ENCODE results near the gene RBM3.

The RBM3 gene

DNA sequence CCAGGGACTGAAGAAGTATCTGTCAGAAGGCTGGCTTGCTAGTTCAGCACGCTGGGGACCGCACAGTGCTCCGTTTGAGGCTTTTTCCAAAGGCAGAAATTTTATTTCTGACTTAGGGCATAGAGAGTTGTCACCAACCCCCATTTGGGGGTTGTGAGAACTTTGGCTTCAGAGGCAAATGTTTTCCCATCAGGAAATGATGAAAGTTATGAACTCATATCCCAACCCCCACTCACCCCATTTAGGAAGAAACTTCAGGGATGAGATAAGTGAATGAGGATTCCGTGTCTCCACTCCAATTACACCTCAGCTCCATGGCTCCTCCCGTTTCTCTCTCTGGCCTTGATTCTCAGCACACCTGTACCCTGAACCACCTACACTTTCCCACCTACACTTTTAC is 18.7 kb downstream of the RBM3 start:
- no peak for DNase-seq
- no peak overlapping the region for H3K27ac ChIP-seq (ENCODE audit: low read depth, low read length)
- peaks cover 8% of the 10 kb centered on the region for H3K79me1 ChIP-seq (ENCODE audit: low read length)
- peaks cover 0 to 3% of the 10 kb centered on the region in 2 experiments for H3K4me1 ChIP-seq (ENCODE audit: control insufficient read depth in 1 of 2, insufficient read depth in 2 of 2, low read length in 2 of 2)
- H4K12ac ChIP-seq (ENCODE audit: low read depth, low read length) = no peak overlapping the region
- no peak overlapping the region for H2AK5ac ChIP-seq (ENCODE audit: low read length)
- H2BK12ac ChIP-seq (ENCODE audit: low read length) = no peak overlapping the region
- H2BK120ac ChIP-seq (ENCODE audit: insufficient read depth, low read length, poor library complexity) = no peak overlapping the region
- H3K79me2 ChIP-seq (ENCODE audit: control insufficient read depth, insufficient read depth, low read length, poor library complexity) = peaks cover 2% of the 10 kb centered on the region
- H2AFZ ChIP-seq (ENCODE audit: insufficient read depth, low read length, poor library complexity) = no peak overlapping the region
- H3K9me3 ChIP-seq (ENCODE audit: insufficient read depth, low read depth, low read length) = no peaks in the 10 kb centered on the region
- no peak overlapping the region for H4K91ac ChIP-seq (ENCODE audit: low read depth, low read length)
- no peaks in the 10 kb centered on the region for H3K27me3 ChIP-seq (ENCODE audit: insufficient read depth, low read length)
- H3K4me2 ChIP-seq (ENCODE audit: low read length) = no peak overlapping the region
- H4K8ac ChIP-seq (ENCODE audit: low read depth, low read length) = no peak overlapping the region
- H3K18ac ChIP-seq (ENCODE audit: low read length) = no peak overlapping the region
- no peak overlapping the region for H3K4me3 ChIP-seq (ENCODE audit: low read depth, low read length)
- WGBS (ENCODE audit: extremely low coverage, insufficient coverage, insufficient read length) = no CpG with 5 or more reads among the region's 5 CpGs
- no peak overlapping the region for H2BK5ac ChIP-seq (ENCODE audit: low read depth, low read length, poor library complexity)
- H3K36me3 ChIP-seq (ENCODE audit: control insufficient read depth in 1 of 2, insufficient read depth in 2 of 2, low read length in 2 of 2) = no peaks in the 10 kb centered on the region
- no peak overlapping the region for H3K23ac ChIP-seq (ENCODE audit: low read length)
- no peak overlapping the region for H3K9ac ChIP-seq (ENCODE audit: low read length)
- no peak overlapping the region for H3K4ac ChIP-seq (ENCODE audit: low read depth, low read length)
- no peak overlapping the region for H3K14ac ChIP-seq (ENCODE audit: low read length)

DNA sequence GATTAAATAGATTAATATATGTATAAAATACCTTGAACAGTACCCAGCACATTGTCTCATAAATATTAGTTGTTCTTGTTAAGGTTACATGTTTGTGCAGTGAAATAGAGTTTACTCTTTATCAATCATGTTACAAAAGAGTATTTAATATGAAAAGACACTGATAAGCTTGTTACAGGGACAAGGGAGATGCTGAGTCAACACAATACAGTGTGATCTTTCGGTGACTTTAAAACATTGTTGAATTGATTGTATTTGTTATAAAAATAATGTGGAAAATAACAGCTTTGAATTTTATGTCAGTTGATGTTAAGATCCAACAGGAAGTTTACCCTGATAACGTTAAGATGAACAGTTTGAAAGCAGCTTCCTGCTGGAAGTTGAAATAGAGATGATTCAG is 21.6 kb downstream of the RBM3 start:
- no peak overlapping the region for H2BK12ac ChIP-seq (ENCODE audit: low read length)
- H4K12ac ChIP-seq (ENCODE audit: low read depth, low read length) = no peak overlapping the region
- no peak overlapping the region for H4K91ac ChIP-seq (ENCODE audit: low read depth, low read length)
- no peak overlapping the region for H3K14ac ChIP-seq (ENCODE audit: low read length)
- H3K18ac ChIP-seq (ENCODE audit: low read length) = no peak overlapping the region
- no peak overlapping the region for H2AFZ ChIP-seq (ENCODE audit: insufficient read depth, low read length, poor library complexity)
- no peaks in the 10 kb centered on the region for H3K27me3 ChIP-seq (ENCODE audit: insufficient read depth, low read length)
- peaks cover 5 to 7% of the 10 kb centered on the region in 2 experiments for H3K4me1 ChIP-seq (ENCODE audit: control insufficient read depth in 1 of 2, insufficient read depth in 2 of 2, low read length in 2 of 2)
- peaks cover 19 to 23% of the 10 kb centered on the region in 2 experiments for H3K36me3 ChIP-seq (ENCODE audit: control insufficient read depth in 1 of 2, insufficient read depth in 2 of 2, low read length in 2 of 2)
- H2BK120ac ChIP-seq (ENCODE audit: insufficient read depth, low read length, poor library complexity) = no peak overlapping the region
- no peak for DNase-seq
- H3K9me3 ChIP-seq (ENCODE audit: insufficient read depth, low read depth, low read length) = no peaks in the 10 kb centered on the region
- H4K8ac ChIP-seq (ENCODE audit: low read depth, low read length) = no peak overlapping the region
- no peak overlapping the region for H3K4ac ChIP-seq (ENCODE audit: low read depth, low read length)
- H3K9ac ChIP-seq (ENCODE audit: low read length) = no peak overlapping the region
- no CpG with 5 or more reads among the region's 2 CpGs for WGBS (ENCODE audit: extremely low coverage, insufficient coverage, insufficient read length)
- H3K4me3 ChIP-seq (ENCODE audit: low read depth, low read length) = no peak overlapping the region
- H2AK5ac ChIP-seq (ENCODE audit: low read length) = no peak overlapping the region
- peaks cover 2% of the 10 kb centered on the region for H3K79me2 ChIP-seq (ENCODE audit: control insufficient read depth, insufficient read depth, low read length, poor library complexity)
- H3K4me2 ChIP-seq (ENCODE audit: low read length) = no peak overlapping the region
- H3K27ac ChIP-seq (ENCODE audit: low read depth, low read length) = no peak overlapping the region
- peaks cover 8% of the 10 kb centered on the region for H3K79me1 ChIP-seq (ENCODE audit: low read length)
- no peak overlapping the region for H3K23ac ChIP-seq (ENCODE audit: low read length)
- H2BK5ac ChIP-seq (ENCODE audit: low read depth, low read length, poor library complexity) = no peak overlapping the region

DNA sequence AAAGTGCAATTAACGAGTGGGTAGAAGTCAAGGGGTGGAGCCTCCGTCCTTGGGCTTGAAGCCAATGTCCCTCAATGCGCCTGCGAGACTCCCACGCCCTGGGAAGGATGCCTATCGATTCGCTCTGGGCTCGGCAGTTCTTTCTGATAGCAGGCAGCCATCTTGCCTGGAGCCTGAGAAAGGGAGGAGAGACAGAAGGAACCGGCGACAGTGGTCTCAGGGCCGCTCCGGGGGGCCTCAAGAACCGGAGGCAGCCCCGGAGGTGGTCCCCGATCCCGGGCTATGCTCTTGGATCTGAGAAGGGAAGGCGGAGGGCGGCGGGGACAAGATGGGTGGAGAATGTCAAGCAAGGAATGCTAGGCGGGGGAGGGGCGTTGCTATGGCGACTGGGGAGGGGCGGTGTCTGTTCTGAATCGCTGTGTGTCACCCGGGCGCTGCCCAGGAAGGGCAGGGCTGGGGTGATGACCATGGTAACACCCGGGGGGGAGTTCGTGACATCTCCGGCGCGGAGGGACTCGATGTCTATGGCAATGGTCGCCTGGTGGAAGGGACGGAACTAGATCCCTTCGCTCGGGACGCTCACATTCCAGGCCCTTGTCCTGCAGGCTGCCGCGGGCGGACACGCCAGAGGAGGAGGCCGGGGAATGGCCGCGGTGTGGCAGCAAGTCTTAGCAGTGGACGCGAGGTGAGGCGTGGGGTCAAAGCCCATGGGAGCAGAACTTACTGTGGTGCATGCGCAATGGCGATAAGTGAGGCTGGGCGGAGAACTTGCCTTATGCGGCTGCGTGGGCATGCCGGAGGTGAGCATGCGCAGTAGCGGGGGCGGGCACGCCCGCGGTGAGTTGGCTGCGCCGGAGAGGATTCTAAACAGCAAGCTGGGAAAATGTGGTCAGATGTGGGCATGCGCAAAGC is 23.3 kb downstream of the RBM3 start, which contains the start of gene WDR13:
Gene WDR13, plus strand, starts transcription at position 140 of the 912 bp plus-strand sequence. Its CDS starts 505 bp downstream, at position 645.
- Histone ChIP-seq H2BK120ac (ENCODE audit: insufficient read depth, low read length, poor library complexity) (peak within 1 kb of the TSS; percentile 99), H2AFZ (ENCODE audit: insufficient read depth, low read length, poor library complexity) (peak within 1 kb of the TSS; percentile 93), H3K9ac (ENCODE audit: low read length) (peak within 1 kb of the TSS; percentile 93), H3K4ac (ENCODE audit: low read depth, low read length) (peak within 1 kb of the TSS; percentile 98), H2BK5ac (ENCODE audit: low read depth, low read length, poor library complexity) (peak within 1 kb of the TSS; percentile 99), H3K4me2 (ENCODE audit: low read length) (peak within 1 kb of the TSS; percentile 81), H3K18ac (ENCODE audit: low read length) (peak within 1 kb of the TSS; percentile 100), H3K4me1 (ENCODE audit: control insufficient read depth in 1 of 2, insufficient read depth in 2 of 2, low read length in 2 of 2) (peaks cover 4 to 5% of the 10 kb centered on the region in 2 experiments), H3K27ac (ENCODE audit: low read depth, low read length) (peak within 1 kb of the TSS; percentile 99), H3K14ac (ENCODE audit: low read length) (peak within 1 kb of the TSS; percentile 100), H4K91ac (ENCODE audit: low read depth, low read length) (peak within 1 kb of the TSS; percentile 100), H3K23ac (ENCODE audit: low read length) (peak within 1 kb of the TSS; percentile 40), H4K8ac (ENCODE audit: low read depth, low read length) (peak within 1 kb of the TSS; percentile 100), H3K9me3 (ENCODE audit: insufficient read depth, low read depth, low read length) (no peaks in the 10 kb centered on the region), H2AK5ac (ENCODE audit: low read length) (peak within 1 kb of the TSS; percentile 99), H3K79me2 (ENCODE audit: control insufficient read depth, insufficient read depth, low read length, poor library complexity) (peaks cover 2% of the 10 kb centered on the region), H4K12ac (ENCODE audit: low read depth, low read length) (peak within 1 kb of the TSS; percentile 100), H3K79me1 (ENCODE audit: low read length) (peaks cover 6% of the 10 kb centered on the region), H3K36me3 (ENCODE audit: control insufficient read depth in 1 of 2, insufficient read depth in 2 of 2, low read length in 2 of 2) (peaks cover 33 to 37% of the 10 kb centered on the region in 2 experiments), H3K4me3 (ENCODE audit: low read depth, low read length) (peak within 1 kb of the TSS; percentile 89), H2BK12ac (ENCODE audit: low read length) (no peak within 1 kb of the TSS), H3K27me3 (ENCODE audit: insufficient read depth, low read length) (no peaks in the 10 kb centered on the region)
- WGBS (ENCODE audit: extremely low coverage, insufficient coverage, insufficient read length) = no CpG with 5 or more reads among the region's 62 CpGs
- peak; percentile 87 to 93 for DNase-seq

DNA sequence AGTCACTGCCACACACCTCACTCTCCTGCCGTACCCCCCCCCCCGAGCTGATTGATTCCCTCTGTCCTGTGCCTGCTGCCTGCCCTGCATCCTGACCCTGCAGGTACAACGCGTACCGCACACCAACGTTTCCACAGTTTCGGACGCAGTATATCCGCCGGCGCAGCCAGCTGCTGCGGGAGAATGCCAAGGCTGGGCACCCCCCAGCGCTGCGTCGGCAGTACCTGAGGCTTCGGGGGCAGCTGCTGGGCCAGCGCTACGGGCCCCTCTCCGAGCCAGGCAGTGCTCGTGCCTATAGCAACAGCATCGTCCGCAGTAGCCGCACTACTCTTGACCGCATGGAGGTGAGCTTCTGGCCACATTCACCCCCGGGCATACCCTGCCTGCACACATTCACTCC is 24.3 kb downstream of the RBM3 start:
- no peak for DNase-seq
- Histone ChIP-seq H4K8ac (ENCODE audit: low read depth, low read length) (peak overlapping the region; percentile 77), H3K36me3 (ENCODE audit: control insufficient read depth in 1 of 2, insufficient read depth in 2 of 2, low read length in 2 of 2) (peaks cover 33 to 42% of the 10 kb centered on the region in 2 experiments), H4K12ac (ENCODE audit: low read depth, low read length) (peak overlapping the region; percentile 89), H3K9me3 (ENCODE audit: insufficient read depth, low read depth, low read length) (no peaks in the 10 kb centered on the region), H3K18ac (ENCODE audit: low read length) (peak overlapping the region; percentile 6), H2AFZ (ENCODE audit: insufficient read depth, low read length, poor library complexity) (peak overlapping the region; percentile 35), H3K4me1 (ENCODE audit: control insufficient read depth in 1 of 2, insufficient read depth in 2 of 2, low read length in 2 of 2) (peaks cover 4 to 5% of the 10 kb centered on the region in 2 experiments), H3K14ac (ENCODE audit: low read length) (peak overlapping the region; percentile 48), H2BK5ac (ENCODE audit: low read depth, low read length, poor library complexity) (no peak overlapping the region), H3K4ac (ENCODE audit: low read depth, low read length) (peak overlapping the region; percentile 33), H2BK120ac (ENCODE audit: insufficient read depth, low read length, poor library complexity) (peak overlapping the region; percentile 31), H2BK12ac (ENCODE audit: low read length) (no peak overlapping the region), H2AK5ac (ENCODE audit: low read length) (peak overlapping the region; percentile 97), H3K4me3 (ENCODE audit: low read depth, low read length) (no peak overlapping the region), H3K4me2 (ENCODE audit: low read length) (peak overlapping the region; percentile 78), H3K23ac (ENCODE audit: low read length) (no peak overlapping the region), H3K79me1 (ENCODE audit: low read length) (peaks cover 6% of the 10 kb centered on the region), H3K27ac (ENCODE audit: low read depth, low read length) (no peak overlapping the region), H3K27me3 (ENCODE audit: insufficient read depth, low read length) (no peaks in the 10 kb centered on the region), H4K91ac (ENCODE audit: low read depth, low read length) (peak overlapping the region; percentile 70), H3K9ac (ENCODE audit: low read length) (no peak overlapping the region), H3K79me2 (ENCODE audit: control insufficient read depth, insufficient read depth, low read length, poor library complexity) (peaks cover 2% of the 10 kb centered on the region)
- WGBS (ENCODE audit: extremely low coverage, insufficient coverage, insufficient read length) = no CpG with 5 or more reads among the region's 25 CpGs

Measured in trophoblast cell (in vitro differentiated cells and primary cell).